ENCODE data around the gene TBC1D24.

- TF ChIP-seq MAX (IDR thresholded peaks at IDR 0.05; ENCODE audit: low read depth), result no peak
- TF ChIP-seq CTCF (IDR thresholded peaks at IDR 0.05), result no peak
- TF ChIP-seq USF2 (IDR thresholded peaks at IDR 0.05; ENCODE audit: borderline replicate concordance, low read depth, low read length), result no peak
- TF ChIP-seq RAD21 (IDR thresholded peaks at IDR 0.05; ENCODE audit: low read length), result no peak
- TF ChIP-seq YY1 (IDR thresholded peaks at IDR 0.05; ENCODE audit: low read depth), result no peak
Measured at GRCh38 chr16:2529961-2530628, 55.2 kb downstream of the TBC1D24 start.
